Stimulated activated CD8-positive, alpha-beta memory T cell treated with anti-CD3 and anti-CD28 coated beads, Interleukin-4, amount 100 ng/mL, for 4 hours (primary cell): ENCODE measurements around the gene METTL26.

Experiments used
- DNase-seq, 2 donors: peaks; one replicate each; pipeline ENCODE4 v3.0.0-alpha.2; 2020; ENCODE audit warnings: low read depth in 2 of 2, low spot score in 1 of 2

The METTL26 gene

GRCh38 chr16:625977-626765, 9.9 kb downstream of the METTL26 start:
- no peak for DNase-seq

- DNase-seq: no peak
These were observed 10.8 kb downstream of the METTL26 start for GRCh38 chr16:625117-625976.

- no peak for DNase-seq
These were observed 11.5 kb downstream of the METTL26 start for GRCh38 chr16:624526-625070.

- DNase-seq: no peak
These were observed 13.2 kb downstream of the METTL26 start for GRCh38 chr16:622920-623280.

- DNase-seq: no peak
These were observed 14.5 kb downstream of the METTL26 start for GRCh38 chr16:621526-622105.

GRCh38 chr16:620700-621525, 15.2 kb downstream of the METTL26 start:
- DNase-seq: no peak

- DNase-seq: no peak
These were observed 16.5 kb downstream of the METTL26 start for GRCh38 chr16:619476-620100.

- no peak for DNase-seq
These were observed 18.2 kb downstream of the METTL26 start for GRCh38 chr16:617855-618254.

- DNase-seq: no peak
These were observed 19.1 kb downstream of the METTL26 start for GRCh38 chr16:616733-617586.

GRCh38 chr16:615122-615521, 21.0 kb downstream of the METTL26 start:
- no peak for DNase-seq

GRCh38 chr16:610513-611381, 25.4 kb downstream of the METTL26 start:
- peak in 1 of 2 donors; percentile 23 for DNase-seq

- DNase-seq: no peak
These were observed 26.1 kb downstream of the METTL26 start for GRCh38 chr16:609984-610383.

- no peak for DNase-seq
These were observed 26.8 kb downstream of the METTL26 start for GRCh38 chr16:609316-609715.

- DNase-seq: no peak
These were observed 28.1 kb downstream of the METTL26 start for GRCh38 chr16:608019-608418.

- no peak for DNase-seq
These were observed 29.3 kb downstream of the METTL26 start for GRCh38 chr16:606656-607307.

- DNase-seq: no peak
These were observed 32.2 kb downstream of the METTL26 start for GRCh38 chr16:603933-604332.

- no peak for DNase-seq
These were observed 35.3 kb downstream of the METTL26 start for GRCh38 chr16:600781-601180.
